ENCODE results near the gene QRICH1. TPM values are rescaled to one million over a fixed set of nuclear protein-coding genes. Genes with fewer than 3 reads are reported as not detected.

QRICH1 gene
- total and polyA plus RNA-seq, 2 of the 13 experiments (the other 11 are each of a cell fraction or from before 2014, with no cell fraction given) = 52.6 to 102 TPM

DNA sequence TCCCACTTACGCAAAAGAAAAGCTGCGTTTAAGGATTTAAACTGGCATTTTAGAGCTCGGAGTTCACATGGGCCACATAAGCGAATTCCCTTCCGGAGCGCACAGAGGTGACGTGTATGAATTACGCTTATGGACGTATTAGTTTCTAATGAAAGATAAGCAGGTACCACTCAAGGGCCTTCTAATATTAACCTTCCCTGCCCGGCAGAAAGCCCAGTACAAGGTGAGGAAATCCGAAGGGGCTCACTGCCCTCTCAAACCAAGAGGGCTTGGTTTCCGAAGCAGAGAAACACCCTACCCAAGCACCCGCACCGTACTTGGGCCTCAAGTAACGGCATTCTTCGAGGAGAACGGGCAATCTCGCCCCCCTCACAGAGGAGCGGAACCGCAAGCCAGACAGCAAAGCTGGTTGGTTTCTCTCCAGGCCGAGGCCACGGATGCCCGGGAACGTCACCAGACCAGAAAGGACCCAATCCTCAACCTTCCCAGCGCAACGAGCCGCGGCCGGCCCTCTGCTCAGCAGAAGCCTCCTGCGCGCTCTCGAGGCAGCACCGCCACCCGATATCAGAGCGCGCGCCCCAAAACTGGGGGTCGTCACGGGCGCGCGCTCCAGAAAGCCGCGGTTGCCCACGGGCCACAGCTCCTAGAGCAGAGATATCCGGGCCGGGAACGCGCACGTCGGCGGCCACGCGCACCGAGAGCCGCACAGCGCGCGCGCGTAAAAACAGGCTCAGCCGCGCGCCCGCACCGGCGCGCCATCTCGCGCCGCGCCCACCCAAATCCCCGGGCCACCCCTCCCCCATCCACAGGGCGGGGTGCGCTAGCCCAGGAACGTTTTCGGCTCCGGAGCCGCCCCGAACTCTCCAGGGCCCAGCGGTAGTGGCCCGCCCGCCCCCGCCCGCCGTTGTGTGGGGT lies 676 bp downstream of the QRICH1 start (continued):
- TF ChIP-seq, protein P1, sequence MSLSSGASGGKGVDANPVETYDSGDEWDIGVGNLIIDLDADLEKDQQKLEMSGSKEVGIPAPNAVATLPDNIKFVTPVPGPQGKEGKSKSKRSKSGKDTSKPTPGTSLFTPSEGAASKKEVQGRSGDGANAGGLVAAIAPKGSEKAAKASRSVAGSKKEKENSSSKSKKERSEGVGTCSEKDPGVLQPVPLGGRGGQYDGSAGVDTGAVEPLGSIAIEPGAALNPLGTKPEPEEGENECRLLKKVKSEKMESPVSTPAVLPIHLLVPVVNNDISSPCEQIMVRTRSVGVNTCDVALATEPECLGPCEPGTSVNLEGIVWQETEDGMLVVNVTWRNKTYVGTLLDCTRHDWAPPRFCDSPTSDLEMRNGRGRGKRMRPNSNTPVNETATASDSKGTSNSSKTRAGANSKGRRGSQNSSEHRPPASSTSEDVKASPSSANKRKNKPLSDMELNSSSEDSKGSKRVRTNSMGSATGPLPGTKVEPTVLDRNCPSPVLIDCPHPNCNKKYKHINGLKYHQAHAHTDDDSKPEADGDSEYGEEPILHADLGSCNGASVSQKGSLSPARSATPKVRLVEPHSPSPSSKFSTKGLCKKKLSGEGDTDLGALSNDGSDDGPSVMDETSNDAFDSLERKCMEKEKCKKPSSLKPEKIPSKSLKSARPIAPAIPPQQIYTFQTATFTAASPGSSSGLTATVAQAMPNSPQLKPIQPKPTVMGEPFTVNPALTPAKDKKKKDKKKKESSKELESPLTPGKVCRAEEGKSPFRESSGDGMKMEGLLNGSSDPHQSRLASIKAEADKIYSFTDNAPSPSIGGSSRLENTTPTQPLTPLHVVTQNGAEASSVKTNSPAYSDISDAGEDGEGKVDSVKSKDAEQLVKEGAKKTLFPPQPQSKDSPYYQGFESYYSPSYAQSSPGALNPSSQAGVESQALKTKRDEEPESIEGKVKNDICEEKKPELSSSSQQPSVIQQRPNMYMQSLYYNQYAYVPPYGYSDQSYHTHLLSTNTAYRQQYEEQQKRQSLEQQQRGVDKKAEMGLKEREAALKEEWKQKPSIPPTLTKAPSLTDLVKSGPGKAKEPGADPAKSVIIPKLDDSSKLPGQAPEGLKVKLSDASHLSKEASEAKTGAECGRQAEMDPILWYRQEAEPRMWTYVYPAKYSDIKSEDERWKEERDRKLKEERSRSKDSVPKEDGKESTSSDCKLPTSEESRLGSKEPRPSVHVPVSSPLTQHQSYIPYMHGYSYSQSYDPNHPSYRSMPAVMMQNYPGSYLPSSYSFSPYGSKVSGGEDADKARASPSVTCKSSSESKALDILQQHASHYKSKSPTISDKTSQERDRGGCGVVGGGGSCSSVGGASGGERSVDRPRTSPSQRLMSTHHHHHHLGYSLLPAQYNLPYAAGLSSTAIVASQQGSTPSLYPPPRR (CRISPR knock-in tag; IDR thresholded peaks at IDR 0.05; ENCODE audit: borderline replicate concordance) = no peak; the same call in 1 of the 2 replicates
- TF ChIP-seq ZNF672 (CRISPR knock-in tag; IDR thresholded peaks at IDR 0.05) (no peak), ZNF570 (CRISPR knock-in tag; IDR thresholded peaks at IDR 0.05; ENCODE audit: borderline replicate concordance) (no peak), ZNF766 (CRISPR knock-in tag; IDR thresholded peaks at IDR 0.05; ENCODE audit: borderline replicate concordance) (no peak), DMAP1 (CRISPR knock-in tag; IDR thresholded peaks at IDR 0.05) (no peak; the same call in none of the 2 replicates), POLR2AphosphoS5 (IDR thresholded peaks at IDR 0.05; ENCODE audit: low read depth, low read length) (peak; percentile 42; the same call in 1 of the 2 replicates), TP53 (CRISPR knock-in tag; conservative IDR thresholded peaks at IDR 0.05) (no peak), MBNL3 (CRISPR knock-in tag; conservative IDR thresholded peaks at IDR 0.05) (no peak), ZNF552 (CRISPR knock-in tag; IDR thresholded peaks at IDR 0.05; ENCODE audit: borderline replicate concordance) (no peak), SAP130 (CRISPR knock-in tag; IDR thresholded peaks at IDR 0.05; ENCODE audit: low read depth) (peak; percentile 30; the same call in 1 of the 2 replicates), NFYC (CRISPR knock-in tag; IDR thresholded peaks at IDR 0.05) (no peak), ZNF652 (CRISPR knock-in tag; IDR thresholded peaks at IDR 0.05; ENCODE audit: borderline replicate concordance, low read depth) (no peak), SATB2 (CRISPR knock-in tag; IDR thresholded peaks at IDR 0.05) (no peak)
- TF ChIP-seq, protein P2, sequence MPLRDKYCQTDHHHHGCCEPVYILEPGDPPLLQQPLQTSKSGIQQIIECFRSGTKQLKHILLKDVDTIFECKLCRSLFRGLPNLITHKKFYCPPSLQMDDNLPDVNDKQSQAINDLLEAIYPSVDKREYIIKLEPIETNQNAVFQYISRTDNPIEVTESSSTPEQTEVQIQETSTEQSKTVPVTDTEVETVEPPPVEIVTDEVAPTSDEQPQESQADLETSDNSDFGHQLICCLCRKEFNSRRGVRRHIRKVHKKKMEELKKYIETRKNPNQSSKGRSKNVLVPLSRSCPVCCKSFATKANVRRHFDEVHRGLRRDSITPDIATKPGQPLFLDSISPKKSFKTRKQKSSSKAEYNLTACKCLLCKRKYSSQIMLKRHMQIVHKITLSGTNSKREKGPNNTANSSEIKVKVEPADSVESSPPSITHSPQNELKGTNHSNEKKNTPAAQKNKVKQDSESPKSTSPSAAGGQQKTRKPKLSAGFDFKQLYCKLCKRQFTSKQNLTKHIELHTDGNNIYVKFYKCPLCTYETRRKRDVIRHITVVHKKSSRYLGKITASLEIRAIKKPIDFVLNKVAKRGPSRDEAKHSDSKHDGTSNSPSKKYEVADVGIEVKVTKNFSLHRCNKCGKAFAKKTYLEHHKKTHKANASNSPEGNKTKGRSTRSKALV (CRISPR knock-in tag; IDR thresholded peaks at IDR 0.05) = peak; percentile 62
- TF ChIP-seq, protein P3, sequence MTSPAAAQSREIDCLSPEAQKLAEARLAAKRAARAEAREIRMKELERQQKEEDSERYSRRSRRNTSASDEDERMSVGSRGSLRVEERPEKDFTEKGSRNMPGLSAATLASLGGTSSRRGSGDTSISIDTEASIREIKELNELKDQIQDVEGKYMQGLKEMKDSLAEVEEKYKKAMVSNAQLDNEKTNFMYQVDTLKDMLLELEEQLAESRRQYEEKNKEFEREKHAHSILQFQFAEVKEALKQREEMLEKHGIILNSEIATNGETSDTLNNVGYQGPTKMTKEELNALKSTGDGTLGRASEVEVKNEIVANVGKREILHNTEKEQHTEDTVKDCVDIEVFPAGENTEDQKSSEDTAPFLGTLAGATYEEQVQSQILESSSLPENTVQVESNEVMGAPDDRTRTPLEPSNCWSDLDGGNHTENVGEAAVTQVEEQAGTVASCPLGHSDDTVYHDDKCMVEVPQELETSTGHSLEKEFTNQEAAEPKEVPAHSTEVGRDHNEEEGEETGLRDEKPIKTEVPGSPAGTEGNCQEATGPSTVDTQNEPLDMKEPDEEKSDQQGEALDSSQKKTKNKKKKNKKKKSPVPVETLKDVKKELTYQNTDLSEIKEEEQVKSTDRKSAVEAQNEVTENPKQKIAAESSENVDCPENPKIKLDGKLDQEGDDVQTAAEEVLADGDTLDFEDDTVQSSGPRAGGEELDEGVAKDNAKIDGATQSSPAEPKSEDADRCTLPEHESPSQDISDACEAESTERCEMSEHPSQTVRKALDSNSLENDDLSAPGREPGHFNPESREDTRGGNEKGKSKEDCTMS (CRISPR knock-in tag; conservative IDR thresholded peaks at IDR 0.05) = no peak
- TF ChIP-seq, protein P4, sequence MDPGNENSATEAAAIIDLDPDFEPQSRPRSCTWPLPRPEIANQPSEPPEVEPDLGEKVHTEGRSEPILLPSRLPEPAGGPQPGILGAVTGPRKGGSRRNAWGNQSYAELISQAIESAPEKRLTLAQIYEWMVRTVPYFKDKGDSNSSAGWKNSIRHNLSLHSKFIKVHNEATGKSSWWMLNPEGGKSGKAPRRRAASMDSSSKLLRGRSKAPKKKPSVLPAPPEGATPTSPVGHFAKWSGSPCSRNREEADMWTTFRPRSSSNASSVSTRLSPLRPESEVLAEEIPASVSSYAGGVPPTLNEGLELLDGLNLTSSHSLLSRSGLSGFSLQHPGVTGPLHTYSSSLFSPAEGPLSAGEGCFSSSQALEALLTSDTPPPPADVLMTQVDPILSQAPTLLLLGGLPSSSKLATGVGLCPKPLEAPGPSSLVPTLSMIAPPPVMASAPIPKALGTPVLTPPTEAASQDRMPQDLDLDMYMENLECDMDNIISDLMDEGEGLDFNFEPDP (CRISPR knock-in tag; conservative IDR thresholded peaks at IDR 0.05) = no peak
- TF ChIP-seq, protein P5, sequence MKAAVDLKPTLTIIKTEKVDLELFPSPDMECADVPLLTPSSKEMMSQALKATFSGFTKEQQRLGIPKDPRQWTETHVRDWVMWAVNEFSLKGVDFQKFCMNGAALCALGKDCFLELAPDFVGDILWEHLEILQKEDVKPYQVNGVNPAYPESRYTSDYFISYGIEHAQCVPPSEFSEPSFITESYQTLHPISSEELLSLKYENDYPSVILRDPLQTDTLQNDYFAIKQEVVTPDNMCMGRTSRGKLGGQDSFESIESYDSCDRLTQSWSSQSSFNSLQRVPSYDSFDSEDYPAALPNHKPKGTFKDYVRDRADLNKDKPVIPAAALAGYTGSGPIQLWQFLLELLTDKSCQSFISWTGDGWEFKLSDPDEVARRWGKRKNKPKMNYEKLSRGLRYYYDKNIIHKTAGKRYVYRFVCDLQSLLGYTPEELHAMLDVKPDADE (CRISPR knock-in tag; IDR thresholded peaks at IDR 0.05) = no peak

All from HepG2 (cell line).